PC-3 (cell line): ENCODE data around the gene CLDN9. TPM values are rescaled to one million over a fixed set of nuclear protein-coding genes. Genes with fewer than 3 reads are reported as not detected.

Experiments used
- ATAC-seq: fragments of 200-7000 bp; cut with Tn5 transposase; 2 replicates; pipeline ENCODE4 v1.9.1; 2020; ENCODE audit warnings: mild to moderate bottlenecking, moderate library complexity
- BruUV-seq: library from RNA; stranded (reverse); fragments of 400-500 nt; replicated peaks from 2 replicates; lab custom pipeline; 2021; lab: Mats Ljungman, UMichigan
- CTCF ChIA-PET: fragments of 300-600 bp; sonication (Branson Sonifier 250); formaldehyde crosslinking; loops from one replicate; lab custom pipeline; 2022; ENCODE audit warnings: antibody characterized with exemption; lab: Charles Lee
- POLR2A ChIA-PET: fragments of 300-600 bp; sonication (Branson Sonifier 250); formaldehyde crosslinking; loops from one replicate; lab custom pipeline; 2022; ENCODE audit warnings: antibody characterized with exemption; ENCODE audit not compliant: unreplicated experiment; lab: Charles Lee
- DNase-seq: peaks from one replicate; pipeline ENCODE4 v3.0.0-alpha.2; 2015
- H2AFZ ChIP-seq: fragments of 300-600 bp; sonication (generic); 2 replicates; pipeline ENCODE4 v1.6.0; 2016; ENCODE audit warnings: antibody characterized with exemption, low read length
- H3F3A ChIP-seq: fragments of 300-600 bp; sonication (generic); one replicate; pipeline ENCODE4 v1.6.0; 2017; ENCODE audit warnings: antibody characterized with exemption, low read length, control low read depth, mild to moderate bottlenecking; ENCODE audit not compliant: unreplicated experiment
- H3K27ac ChIP-seq: fragments of 300-600 bp; sonication (generic); 2 replicates; pipeline ENCODE4 v1.5.1; 2016; ENCODE audit warnings: mild to moderate bottlenecking, low read length
- H3K27me3 ChIP-seq: fragments of 300-600 bp; sonication (generic); 2 replicates; pipeline ENCODE4 v1.6.1; 2016; ENCODE audit warnings: low read length, mixed read lengths
- H3K36me3 ChIP-seq: fragments of 300-600 bp; sonication (generic); 2 replicates; pipeline ENCODE4 v1.6.1; 2016; ENCODE audit warnings: low read depth, mixed run types, low read length, mixed read lengths
- H3K4me1 ChIP-seq: fragments of 300-600 bp; sonication (generic); 2 replicates; pipeline ENCODE4 v1.5.1; 2016; ENCODE audit warnings: low read length; ENCODE audit not compliant: insufficient read depth
- H3K4me2 ChIP-seq: fragments of 300-600 bp; sonication (generic); 2 replicates; pipeline ENCODE4 v1.6.0; 2016; ENCODE audit warnings: low read length
- H3K4me3 ChIP-seq: fragments of 300-600 bp; sonication (generic); 2 replicates; pipeline ENCODE4 v1.5.1; 2016; ENCODE audit warnings: mild to moderate bottlenecking, low read length, mixed read lengths
- H3K79me2 ChIP-seq: fragments of 300-600 bp; sonication (generic); 2 replicates; pipeline ENCODE4 v1.6.1; 2017; ENCODE audit warnings: low read length, mixed read lengths
- H3K9ac ChIP-seq: fragments of 300-600 bp; sonication (generic); 2 replicates; pipeline ENCODE4 v1.6.0; 2016; ENCODE audit warnings: mild to moderate bottlenecking, low read length
- H3K9me2 ChIP-seq: fragments of 300-600 bp; sonication (generic); replicated peaks from 2 replicates; pipeline ENCODE4 v1.6.1; 2016; ENCODE audit warnings: mixed run types, low read length, mixed read lengths
- H3K9me3 ChIP-seq: fragments of 300-600 bp; sonication (generic); 2 replicates; pipeline ENCODE4 v1.6.1; 2016; ENCODE audit warnings: low read length, mixed read lengths
- H4K20me1 ChIP-seq: fragments of 300-600 bp; sonication (generic); 2 replicates; pipeline ENCODE4 v1.6.1; 2016; ENCODE audit warnings: low read length, mixed read lengths
- EZH2 ChIP-seq: fragments of 300-600 bp; sonication (generic); IDR thresholded peaks from one replicate; pipeline ENCODE4 v1.6.1; 2017; ENCODE audit warnings: antibody characterized with exemption, mild to moderate bottlenecking, low read length; ENCODE audit not compliant: unreplicated experiment
- EZH2phosphoT487 ChIP-seq: fragments of 300-600 bp; sonication (generic); IDR thresholded peaks from 2 replicates; pipeline ENCODE4 v1.6.1; 2018; ENCODE audit warnings: mild to moderate bottlenecking, antibody characterized with exemption, low read length, borderline replicate concordance
- intact Hi-C: fragments of 100-400 bp; cut with micrococcal nuclease; formaldehyde crosslinking; loops from 2 replicates; pipeline ENCODE4 v1.9.0; 2023
- total RNA-seq: library from RNA; depleted of rRNA; stranded (reverse); fragments of >200 nt; gene quantifications from 2 replicates; pipeline ENCODE4 v1.2.3, GENCODE V29; 2014
- TF ChIP-seq, protein P1 (sequence below): fragments of 300-600 bp; sonication (generic); conservative IDR thresholded peaks from 2 replicates; pipeline ENCODE4 v1.5.1; 2017; ENCODE audit warnings: antibody characterized with exemption, low read depth, mild to moderate bottlenecking, low read length

Gene CLDN9
- total RNA-seq, 1 experiment from 2014 or later, result 0.33 TPM

DNA sequence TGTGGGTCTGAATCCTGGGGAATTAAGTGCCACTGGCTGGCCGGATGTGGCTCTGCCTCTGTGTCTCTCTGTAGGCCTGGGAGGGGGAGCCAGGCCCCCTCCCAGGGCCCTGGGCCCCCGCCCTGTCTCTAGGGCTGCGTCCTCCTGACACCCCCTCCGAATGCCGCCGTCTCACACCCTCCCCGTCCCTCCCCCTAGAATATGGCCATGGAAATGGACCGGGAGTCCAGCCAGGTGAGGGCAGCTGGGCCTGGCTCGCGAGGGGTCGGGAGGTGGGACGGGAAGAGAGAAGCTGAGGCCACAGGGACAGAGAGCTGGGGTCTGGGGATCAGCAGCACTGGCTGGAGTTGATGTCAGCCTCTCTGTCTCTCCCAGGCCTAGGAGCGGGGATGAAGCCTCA is 16.4 kb upstream of the CLDN9 start:
- Histone ChIP-seq H3K4me2 (no peak overlapping the region), H3F3A (no peaks in the 10 kb centered on the region), H3K9ac (no peak overlapping the region), H3K79me2 (no peaks in the 10 kb centered on the region), H4K20me1 (no peaks in the 10 kb centered on the region), H2AFZ (no peak overlapping the region), H3K27me3 (no peaks in the 10 kb centered on the region), H3K4me1 (peaks cover 16% of the 10 kb centered on the region), H3K9me2 (no peaks in the 10 kb centered on the region), H3K9me3 (no peaks in the 10 kb centered on the region), H3K36me3 (no peaks in the 10 kb centered on the region), H3K27ac (no peak overlapping the region), H3K4me3 (no peak overlapping the region)
- ChIA-PET CTCF (no interaction called here), POLR2A (no interaction called here)
- intact Hi-C loops, result no loop called here
- BruUV-seq, result no TSS peak
- no peak for DNase-seq
- ATAC-seq, result no peak
- TF ChIP-seq EZH2, result no peak
- TF ChIP-seq, protein P1, sequence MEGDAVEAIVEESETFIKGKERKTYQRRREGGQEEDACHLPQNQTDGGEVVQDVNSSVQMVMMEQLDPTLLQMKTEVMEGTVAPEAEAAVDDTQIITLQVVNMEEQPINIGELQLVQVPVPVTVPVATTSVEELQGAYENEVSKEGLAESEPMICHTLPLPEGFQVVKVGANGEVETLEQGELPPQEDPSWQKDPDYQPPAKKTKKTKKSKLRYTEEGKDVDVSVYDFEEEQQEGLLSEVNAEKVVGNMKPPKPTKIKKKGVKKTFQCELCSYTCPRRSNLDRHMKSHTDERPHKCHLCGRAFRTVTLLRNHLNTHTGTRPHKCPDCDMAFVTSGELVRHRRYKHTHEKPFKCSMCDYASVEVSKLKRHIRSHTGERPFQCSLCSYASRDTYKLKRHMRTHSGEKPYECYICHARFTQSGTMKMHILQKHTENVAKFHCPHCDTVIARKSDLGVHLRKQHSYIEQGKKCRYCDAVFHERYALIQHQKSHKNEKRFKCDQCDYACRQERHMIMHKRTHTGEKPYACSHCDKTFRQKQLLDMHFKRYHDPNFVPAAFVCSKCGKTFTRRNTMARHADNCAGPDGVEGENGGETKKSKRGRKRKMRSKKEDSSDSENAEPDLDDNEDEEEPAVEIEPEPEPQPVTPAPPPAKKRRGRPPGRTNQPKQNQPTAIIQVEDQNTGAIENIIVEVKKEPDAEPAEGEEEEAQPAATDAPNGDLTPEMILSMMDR, result no peak
- TF ChIP-seq EZH2phosphoT487, result no peak

DNA sequence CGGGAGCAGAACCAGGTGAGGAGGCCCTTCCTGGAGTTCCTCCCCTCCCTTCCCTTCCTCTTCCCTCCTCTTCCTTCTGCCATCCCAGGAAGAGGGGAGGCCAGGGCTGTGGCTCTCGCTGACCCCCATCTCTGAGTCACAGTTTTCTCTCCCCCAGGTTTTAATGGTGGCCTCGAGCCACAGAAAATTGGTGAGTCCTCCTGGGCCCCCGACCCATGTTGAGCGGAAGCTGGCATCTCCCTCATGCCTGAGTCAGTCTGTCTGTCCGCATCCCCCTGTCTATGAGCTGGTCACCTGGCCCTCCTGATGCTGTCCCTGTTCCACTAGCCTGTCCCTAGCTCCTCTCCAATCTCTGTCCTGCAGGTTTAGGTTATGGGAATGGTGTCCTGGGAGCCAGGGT is 12.8 kb upstream of the CLDN9 start:
- TF ChIP-seq EZH2phosphoT487 (no peak), EZH2 (no peak)
- TF ChIP-seq, protein P1, result no peak
- no TSS peak for BruUV-seq
- Histone ChIP-seq H3K36me3 (no peaks in the 10 kb centered on the region), H3K27me3 (no peaks in the 10 kb centered on the region), H3K4me2 (no peak overlapping the region), H3K4me3 (no peak overlapping the region), H3K27ac (no peak overlapping the region), H3K79me2 (0 out of 2 replicates have a peak, but pooled peaks cover 2% of the 10 kb centered on the region), H3K9ac (no peak overlapping the region), H3K4me1 (no peaks in the 10 kb centered on the region), H3F3A (no peaks in the 10 kb centered on the region), H3K9me2 (no peaks in the 10 kb centered on the region), H4K20me1 (no peaks in the 10 kb centered on the region), H2AFZ (no peak overlapping the region), H3K9me3 (no peaks in the 10 kb centered on the region)
- DNase-seq, result no peak
- no peak for ATAC-seq
- CTCF ChIA-PET, result no interaction called here
- intact Hi-C loops, result no loop called here
- POLR2A ChIA-PET, result no interaction called here

DNA sequence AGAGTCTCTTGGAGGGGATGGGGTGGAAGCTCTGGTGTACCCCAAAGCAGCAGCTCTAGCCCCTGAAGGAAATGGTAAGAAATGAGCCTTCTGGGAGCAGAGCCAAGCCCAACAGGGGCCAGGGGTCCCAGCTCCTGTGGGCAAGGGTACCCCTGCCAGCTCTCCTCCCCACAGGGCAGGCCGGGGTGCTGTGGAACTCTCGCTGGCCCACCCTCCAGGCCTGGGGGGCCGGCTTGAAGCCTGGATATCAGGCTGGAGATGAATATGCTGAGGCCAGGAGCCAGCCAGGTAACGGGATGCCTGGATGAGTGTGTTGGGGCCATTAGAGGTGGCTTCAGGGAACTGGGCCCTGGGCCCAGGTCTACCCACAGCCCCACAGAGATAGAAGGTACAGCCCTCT is 12.2 kb upstream of the CLDN9 start:
- no peaks in the 10 kb centered on the region for H4K20me1 ChIP-seq
- ATAC-seq, result no peak
- no peak for DNase-seq
- intact Hi-C loops, result no loop called here
- no peaks in the 10 kb centered on the region for H3K36me3 ChIP-seq
- H3K9ac ChIP-seq, result no peak overlapping the region
- BruUV-seq, result no TSS peak
- CTCF ChIA-PET, result no interaction called here
- no peaks in the 10 kb centered on the region for H3F3A ChIP-seq
- H3K4me2 ChIP-seq, result no peak overlapping the region
- no peak overlapping the region for H3K27ac ChIP-seq
- no peak overlapping the region for H2AFZ ChIP-seq
- POLR2A ChIA-PET, result no interaction called here
- no peaks in the 10 kb centered on the region for H3K4me1 ChIP-seq
- H3K9me3 ChIP-seq, result no peaks in the 10 kb centered on the region
- no peaks in the 10 kb centered on the region for H3K27me3 ChIP-seq
- 0 out of 2 replicates have a peak, but pooled peaks cover 3% of the 10 kb centered on the region for H3K79me2 ChIP-seq
- no peaks in the 10 kb centered on the region for H3K9me2 ChIP-seq
- TF ChIP-seq EZH2 (no peak), EZH2phosphoT487 (no peak)
- TF ChIP-seq, protein P1, result no peak
- H3K4me3 ChIP-seq, result no peak overlapping the region
